Measurements from ENCODE around the gene RPL29.

The RPL29 gene

DNA sequence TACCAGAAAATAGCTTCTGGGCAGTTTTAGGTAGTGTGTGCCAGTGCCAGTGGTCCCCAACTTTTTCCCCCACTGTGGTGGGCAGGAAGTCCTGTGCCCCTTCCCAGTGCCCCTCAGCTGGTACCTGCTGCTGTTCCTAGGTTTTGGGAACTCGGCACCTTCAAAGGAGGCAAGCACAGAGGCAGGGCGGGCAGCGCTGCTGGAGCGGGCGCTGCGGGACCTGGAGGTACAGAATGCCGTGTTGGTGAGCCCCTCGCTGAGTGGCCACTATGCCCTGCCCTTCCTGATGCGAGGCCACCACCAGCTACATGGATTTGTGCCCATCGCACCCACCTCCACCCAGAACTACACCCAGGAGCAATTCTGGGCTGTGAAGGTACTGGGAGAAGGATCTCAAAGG is 15.4 kb downstream of the RPL29 start:
- no peak for DNase-seq

GRCh38 chr3:51978143-51978502 is 17.6 kb downstream of the RPL29 start:
- DNase-seq, result no peak

DNA sequence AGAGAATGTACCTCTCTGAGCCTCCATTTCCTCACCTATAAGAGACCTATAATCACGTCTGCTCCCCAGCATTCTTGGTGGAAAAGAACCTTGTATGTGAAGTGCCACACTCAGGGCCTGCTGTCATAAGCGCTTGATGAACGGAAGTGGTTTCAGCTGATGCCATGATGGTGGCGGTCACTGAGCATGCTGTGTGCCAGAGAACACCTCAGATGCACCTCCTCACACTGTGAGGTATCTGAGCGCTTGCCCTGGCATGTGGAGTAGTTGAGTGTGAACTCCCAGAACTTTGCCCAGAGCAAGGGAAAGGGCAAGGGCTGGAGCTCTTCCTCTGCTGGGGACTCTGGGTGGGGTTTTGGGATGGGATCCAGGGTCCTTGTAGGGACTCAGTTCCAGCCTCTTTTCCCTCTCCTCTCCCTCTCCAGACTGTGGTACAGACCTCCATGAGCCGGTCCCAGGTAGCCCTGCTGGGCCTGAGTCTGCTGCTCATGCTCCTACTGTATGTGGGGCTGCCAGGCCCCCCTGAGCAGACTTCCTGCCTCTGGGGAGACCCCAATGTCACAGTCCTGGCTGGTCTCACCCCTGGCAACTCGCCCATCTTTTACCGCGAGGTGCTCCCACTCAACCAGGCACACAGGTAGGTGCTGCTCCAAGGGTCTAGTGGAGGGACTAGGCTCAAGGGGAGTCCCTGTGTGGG is 18.1 kb downstream of the RPL29 start:
- DNase-seq, result peak; percentile 34

DNA sequence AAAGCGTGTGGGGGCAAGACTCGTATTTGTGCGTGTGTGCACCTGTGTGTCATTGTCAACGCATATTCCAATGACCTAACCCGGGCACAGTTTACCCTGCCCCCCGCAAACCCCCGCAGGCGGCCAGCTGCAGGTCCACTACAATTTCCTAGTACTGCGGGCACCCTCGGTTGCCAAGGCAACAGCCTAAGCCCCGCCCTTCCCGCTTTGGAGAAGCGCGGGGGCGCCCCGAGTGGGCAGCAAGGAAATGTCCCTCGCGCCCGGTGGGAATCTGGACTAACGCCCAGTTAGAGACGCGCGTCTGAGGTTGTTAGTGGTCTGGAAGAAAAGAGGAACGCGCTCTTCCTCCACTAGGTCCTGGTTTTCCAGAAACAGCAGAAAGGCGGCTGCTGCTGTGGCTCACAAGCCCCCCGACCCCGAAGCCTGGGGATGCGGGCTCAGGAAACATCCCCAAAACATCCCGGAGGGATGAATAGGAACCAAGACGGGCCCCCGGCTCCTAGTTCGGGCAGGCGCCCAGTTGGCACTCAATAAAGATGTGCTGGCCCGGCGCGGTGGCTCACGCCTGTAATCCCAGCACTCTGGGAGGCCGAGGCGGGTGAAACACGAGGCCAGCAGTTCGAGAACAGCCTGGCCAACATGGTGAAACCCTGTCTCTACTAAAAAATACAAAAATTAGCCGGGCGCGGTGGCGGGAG is 19.7 kb downstream of the RPL29 start:
- DNase-seq, result no peak

DNA sequence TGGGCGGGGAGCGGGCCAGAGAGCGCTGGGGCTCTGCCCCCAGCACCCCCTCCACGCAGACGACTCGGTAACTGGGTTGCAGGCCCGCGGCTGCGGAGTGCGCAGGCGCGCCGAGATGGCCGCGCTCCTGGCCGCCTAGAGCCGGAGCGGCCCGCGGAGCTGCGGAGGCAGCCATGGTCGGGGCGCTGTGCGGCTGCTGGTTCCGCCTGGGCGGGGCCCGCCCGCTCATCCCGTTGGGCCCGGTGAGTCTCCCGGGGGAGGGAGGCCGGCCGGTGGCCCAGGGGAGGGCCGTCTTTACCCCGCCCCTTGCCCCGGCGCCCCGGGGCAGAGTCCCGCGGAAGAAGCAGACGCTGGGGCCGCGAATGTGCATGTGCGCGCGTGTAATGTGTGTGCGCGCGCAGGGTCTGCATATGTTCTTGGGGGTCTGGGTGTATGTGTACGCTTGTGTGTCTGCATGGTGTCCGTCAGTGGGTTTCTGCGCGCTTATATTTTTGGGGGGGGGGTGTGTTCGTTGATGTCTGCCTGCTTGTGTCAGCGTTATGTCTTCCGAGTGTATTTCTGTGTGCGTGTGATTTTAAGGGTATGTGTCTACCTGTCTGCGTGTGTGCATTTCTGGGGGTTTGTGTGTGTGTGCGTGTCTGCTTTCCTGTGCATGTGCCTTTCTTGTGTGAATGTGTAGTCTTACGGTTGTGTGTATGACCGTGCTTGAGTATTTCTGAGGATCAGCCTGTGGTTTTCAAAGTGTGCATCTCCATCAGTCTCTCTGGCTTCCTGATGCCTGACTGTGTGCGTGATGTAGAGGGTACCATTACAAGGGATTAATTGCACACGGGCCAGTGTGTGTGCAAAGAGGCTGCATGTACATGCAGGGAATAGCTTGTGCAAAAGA is 20.5 kb downstream of the RPL29 start, which contains the start of gene ABHD14A:
ABHD14A (plus strand) TSS at position 102 of the 889 bp plus-strand sequence; CDS start at position 174, 72 bp downstream.
- peak; percentile 64 for DNase-seq

- DNase-seq, result no peak
These were observed 21.3 kb downstream of the RPL29 start for GRCh38 chr3:51974277-51974962.

GRCh38 chr3:51971350-51971749 is 24.3 kb downstream of the RPL29 start:
- DNase-seq, result no peak

GRCh38 chr3:51970606-51971300 is 24.9 kb downstream of the RPL29 start:
- DNase-seq, result no peak

- no peak for DNase-seq
These were observed 25.9 kb downstream of the RPL29 start for GRCh38 chr3:51969841-51970240.

DNA sequence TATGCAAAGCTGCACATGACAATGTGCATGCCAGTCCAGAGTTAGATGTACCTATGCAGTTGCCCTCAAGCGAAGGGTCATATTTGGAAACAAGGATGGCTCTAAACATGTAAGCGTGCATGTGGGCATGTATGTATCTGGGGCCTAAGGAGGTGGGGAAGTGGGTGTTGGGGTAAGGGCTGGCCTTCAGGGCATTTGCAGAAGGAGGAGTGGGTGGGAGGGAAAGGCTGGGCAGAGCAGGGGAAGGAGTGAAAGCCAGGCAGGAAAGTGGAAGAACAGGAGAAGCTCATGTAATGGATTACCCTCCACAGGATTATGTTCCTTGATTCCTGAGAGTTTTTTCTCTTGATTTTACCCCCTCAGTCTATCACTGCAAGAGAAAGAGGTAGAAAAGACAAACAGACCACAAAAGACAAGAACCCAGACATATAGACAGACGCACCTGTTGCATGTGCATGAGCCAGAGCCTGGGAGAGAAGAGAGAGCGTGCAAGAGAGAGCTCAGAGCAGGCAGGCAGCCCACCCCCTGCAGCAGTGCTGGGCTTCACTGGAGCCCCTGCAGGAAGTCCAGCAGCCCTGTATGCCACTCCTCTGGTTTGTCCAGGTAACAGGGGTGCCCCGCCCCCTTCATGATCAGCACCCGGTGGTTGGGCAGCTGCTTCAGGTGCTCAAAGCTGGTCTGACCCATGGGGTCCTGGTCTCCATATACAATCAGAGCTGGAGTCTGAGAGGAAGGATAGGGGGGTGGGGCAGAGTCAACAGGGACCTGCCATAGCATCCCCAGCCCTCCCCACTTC is 26.6 kb downstream of the RPL29 start:
- DNase-seq, result no peak

DNA sequence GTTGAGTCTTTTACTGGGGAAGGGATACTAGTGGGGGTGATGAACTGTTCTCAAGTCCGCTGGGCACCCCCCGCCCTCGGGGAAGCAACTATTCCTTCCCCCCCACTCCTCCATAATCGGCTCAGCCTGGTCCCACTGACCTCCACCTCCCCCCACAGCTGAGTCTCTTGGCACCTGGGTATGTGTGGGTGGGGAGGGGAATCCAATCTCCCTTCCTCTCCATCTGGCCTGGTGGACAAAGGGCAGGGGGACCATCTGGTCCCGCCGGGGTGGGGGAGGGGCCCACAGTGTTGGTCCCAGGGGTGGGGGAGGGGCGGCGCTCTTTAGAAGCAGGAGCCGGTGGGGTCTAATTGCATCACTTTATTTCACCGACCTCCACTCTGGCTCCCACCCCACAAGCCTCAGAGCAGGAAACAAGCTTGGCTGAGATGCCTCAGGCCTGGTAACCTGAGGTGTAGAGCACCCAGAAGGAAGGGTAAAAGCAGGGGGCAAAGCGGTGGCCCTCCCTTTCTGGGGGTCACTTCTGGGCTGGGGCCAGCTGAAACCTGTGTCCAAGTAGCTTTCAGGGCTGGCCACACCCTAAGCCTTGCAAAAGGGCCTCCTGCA is 27.4 kb downstream of the RPL29 start:
- DNase-seq, result no peak

DNA sequence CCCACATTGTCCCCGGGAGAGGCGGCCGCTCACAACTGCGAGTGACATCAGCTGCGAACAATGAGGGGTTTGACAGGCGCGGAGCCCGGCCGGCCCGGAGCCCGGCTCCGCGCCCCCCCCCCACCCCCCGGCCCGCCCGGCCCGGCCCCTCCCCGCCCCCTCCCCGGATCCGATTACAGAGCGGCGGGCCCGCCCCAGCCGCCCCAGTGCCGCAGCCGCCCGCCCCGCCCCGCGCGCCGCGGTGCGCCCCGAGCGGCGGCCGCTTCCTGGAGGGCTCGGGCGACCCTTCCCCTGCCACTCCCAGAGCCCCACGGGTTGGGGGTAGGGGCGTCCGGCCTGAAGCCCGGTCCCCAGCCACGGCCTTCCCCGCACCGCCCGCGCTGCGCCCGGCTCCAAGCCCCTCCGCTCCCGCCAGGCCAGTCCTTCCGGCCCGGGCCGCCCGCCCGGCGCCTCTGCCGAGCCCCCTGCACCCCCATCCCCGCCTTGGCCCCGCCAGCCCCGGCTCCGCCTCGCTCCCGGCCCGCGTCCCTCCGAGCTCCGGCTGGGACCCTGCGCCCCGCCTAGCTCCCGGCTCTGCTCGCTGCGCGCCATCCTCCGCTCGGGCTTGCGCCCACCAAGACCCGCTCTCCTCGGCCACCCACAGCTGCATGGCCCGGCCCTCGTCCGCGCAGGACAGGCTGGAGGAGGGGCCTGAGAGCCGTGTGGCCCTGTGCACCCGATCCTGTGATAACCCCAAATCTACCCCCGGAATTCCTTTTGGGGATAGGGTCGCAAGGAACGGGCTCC is 28.1 kb downstream of the RPL29 start, which contains the start of gene PCBP4:
PCBP4 (minus strand) TSS at position 71 of the 786 bp plus-strand sequence. CDS start 6,214 bp downstream, outside the sequence.
- peak; percentile 22 for DNase-seq

GRCh38 chr3:51966922-51967383 is 28.7 kb downstream of the RPL29 start:
- DNase-seq, result no peak

GRCh38 chr3:51966486-51966885 is 29.2 kb downstream of the RPL29 start:
- DNase-seq, result no peak

- DNase-seq, result no peak
These were observed 29.7 kb downstream of the RPL29 start for GRCh38 chr3:51966016-51966415.

- no peak for DNase-seq
These were observed 31.2 kb downstream of the RPL29 start for GRCh38 chr3:51964521-51964920.

DNA sequence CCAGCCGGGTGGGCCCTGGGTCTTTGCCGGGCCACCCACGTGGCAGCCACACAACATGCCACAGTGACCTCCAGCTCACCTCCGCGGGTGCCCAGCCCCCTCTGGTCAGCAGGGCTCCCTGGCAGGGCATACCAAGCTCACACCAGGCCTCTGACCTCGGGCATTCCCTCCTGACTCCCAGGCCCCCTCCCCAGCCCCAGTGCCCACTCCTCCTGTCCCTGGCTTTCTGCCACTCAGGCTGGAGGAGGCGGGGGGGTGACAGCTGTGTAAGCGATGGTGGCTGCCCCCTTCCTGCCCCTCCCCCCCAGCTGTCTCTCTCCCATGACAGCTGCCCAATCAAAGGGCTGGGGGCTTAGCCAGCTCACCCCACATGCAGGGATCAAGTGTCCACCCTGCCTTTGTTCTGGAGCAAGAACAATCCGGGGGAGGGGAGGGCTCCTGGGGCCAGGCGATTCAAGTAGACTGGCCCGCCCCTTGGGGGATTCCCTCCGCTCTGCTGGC is 31.7 kb downstream of the RPL29 start:
- DNase-seq, result no peak

- DNase-seq, result no peak
These were observed 32.7 kb downstream of the RPL29 start for GRCh38 chr3:51962854-51963530.
